Right lobe of liver (tissue), 6 donors: Measurements from ENCODE around the gene LRRC66. TPM values are rescaled to one million over a fixed set of nuclear protein-coding genes. Genes with fewer than 3 reads are reported as not detected.

Experiments used
- ATAC-seq, 4 donors: fragments of 200-7000 bp; cut with Tn5 transposase; one replicate each; pipeline ENCODE4 v1.9.1; 2020; ENCODE audit warnings: mild to moderate bottlenecking in 4 of 4, moderate library complexity in 4 of 4
- DNase-seq, 3 donors: peaks; one replicate each; pipeline ENCODE4 v3.0.0-alpha.2; 2020
- H3K27ac ChIP-seq, 3 donors: fragments of 200-600 bp; one replicate each; pipeline ENCODE4 v1.8.0; 2022
- H3K27me3 ChIP-seq, 2 donors: fragments of 200-600 bp; one replicate each; pipeline ENCODE4 v1.8.0; 2022
- H3K36me3 ChIP-seq, 4 donors: fragments of 200-600 bp; sonication (generic) in 1 of 4; one replicate each; pipeline versions ENCODE4 v1.5.1 to v1.8.0; 2017 to 2022; ENCODE audit warnings: control low read depth in 1 of 4
- H3K4me1 ChIP-seq, 4 donors: fragments of 200-600 bp; sonication (generic) in 1 of 4; one replicate each; pipeline versions ENCODE4 v1.5.1 to v1.8.0; 2017 to 2022; ENCODE audit warnings: control low read depth in 1 of 4
- H3K4me3 ChIP-seq, 3 donors: fragments of 200-600 bp; one replicate each; pipeline ENCODE4 v1.8.0; 2022
- H3K9me3 ChIP-seq, 4 donors: fragments of 200-600 bp; sonication (generic) in 1 of 4; one replicate each; pipeline versions ENCODE4 v1.5.1 to v1.8.0; 2017 to 2022; ENCODE audit warnings: control low read depth in 1 of 4
- POLR2A ChIP-seq: fragments of 450-650 bp; IDR thresholded peaks from one replicate; pipeline ENCODE4 v1.6.1; 2017; ENCODE audit warnings: antibody characterized with exemption, mild to moderate bottlenecking
- WGBS: methylation state at CpG from one replicate; pipeline ENCODE4 v1.1.6; 2018; ENCODE audit warnings: low coverage, low lambda C conversion rate; ENCODE audit not compliant: insufficient coverage; ENCODE audit errors: missing lambda C conversion rate; 5-methylcytosine and 5-hydroxymethylcytosine counted together
- intact Hi-C, 2 donors: fragments of 100-400 bp; cut with DNase I; formaldehyde crosslinking; loops; one replicate each; pipeline versions ENCODE4 v1.11.2 to v1.14.1; 2022
- total RNA-seq, 6 experiments: library from RNA; depleted of rRNA in 2 of 6; stranded (reverse); fragments of >200 nt in 2 of 6; fragmentation: NEBNext Ultra II Directional in 3 of 6; extraction: Animal tissue kit (Norgen Biotek cat#: 25700) in 3 of 6; gene quantifications; one replicate each; pipeline versions ENCODE4 v1.1.0 to v1.2.4, GENCODE V29; 2016 to 2023
- TF ChIP-seq, protein P1 (sequence below), 4 donors: fragments of 200-600 bp in 3 of 4; fragments of 450-650 bp in 1 of 4; IDR thresholded peaks; one replicate each; pipeline versions ENCODE4 v1.5.1 to v1.8.0; 2016 to 2022; ENCODE audit warnings: antibody characterized with exemption in 4 of 4, mild to moderate bottlenecking in 2 of 4
- donor health status: DM: no; HTN: yes; CAD: no.
- donor health status: DM: no; HTN: no; CAD: no.
- donor health status: DM: no; HTN: no; CAD: no.
- donor health status: DM: no; HTN: yes; CAD: no.
- donor health status: DM: no; HTN: yes; CAD: no.

LRRC66 gene
- total RNA-seq, 6 experiments from 2014 or later: 0.05 to 0.35 (median 0.09) TPM

DNA sequence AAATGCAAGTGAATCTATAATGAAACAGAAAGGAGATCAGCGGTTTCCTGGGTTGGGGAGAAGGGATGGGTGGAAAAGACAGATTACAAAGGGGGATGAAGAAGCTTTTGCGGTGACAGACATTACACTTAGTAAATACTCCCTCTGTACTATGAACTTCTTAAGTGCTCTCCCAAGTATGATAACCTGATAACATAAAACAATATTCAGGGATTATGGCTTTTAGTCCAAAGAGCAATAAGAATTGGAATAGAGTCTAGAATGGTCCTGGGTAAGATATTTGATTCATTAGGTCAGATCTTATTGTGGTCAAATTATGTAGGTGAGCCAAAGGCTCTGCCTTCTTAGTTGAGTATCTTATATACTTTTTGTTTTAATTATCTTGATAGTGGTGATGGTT, 9.2 kb downstream of the LRRC66 start:
- no peaks in the 10 kb centered on the region for H3K4me1 ChIP-seq
- no peak overlapping the region for H3K27ac ChIP-seq
- no peak for TF ChIP-seq POLR2A
- TF ChIP-seq, protein P1, sequence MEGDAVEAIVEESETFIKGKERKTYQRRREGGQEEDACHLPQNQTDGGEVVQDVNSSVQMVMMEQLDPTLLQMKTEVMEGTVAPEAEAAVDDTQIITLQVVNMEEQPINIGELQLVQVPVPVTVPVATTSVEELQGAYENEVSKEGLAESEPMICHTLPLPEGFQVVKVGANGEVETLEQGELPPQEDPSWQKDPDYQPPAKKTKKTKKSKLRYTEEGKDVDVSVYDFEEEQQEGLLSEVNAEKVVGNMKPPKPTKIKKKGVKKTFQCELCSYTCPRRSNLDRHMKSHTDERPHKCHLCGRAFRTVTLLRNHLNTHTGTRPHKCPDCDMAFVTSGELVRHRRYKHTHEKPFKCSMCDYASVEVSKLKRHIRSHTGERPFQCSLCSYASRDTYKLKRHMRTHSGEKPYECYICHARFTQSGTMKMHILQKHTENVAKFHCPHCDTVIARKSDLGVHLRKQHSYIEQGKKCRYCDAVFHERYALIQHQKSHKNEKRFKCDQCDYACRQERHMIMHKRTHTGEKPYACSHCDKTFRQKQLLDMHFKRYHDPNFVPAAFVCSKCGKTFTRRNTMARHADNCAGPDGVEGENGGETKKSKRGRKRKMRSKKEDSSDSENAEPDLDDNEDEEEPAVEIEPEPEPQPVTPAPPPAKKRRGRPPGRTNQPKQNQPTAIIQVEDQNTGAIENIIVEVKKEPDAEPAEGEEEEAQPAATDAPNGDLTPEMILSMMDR (IDR thresholded peaks at IDR 0.05): no peak
- no peaks in the 10 kb centered on the region for H3K9me3 ChIP-seq
- WGBS: 100% methylated on average over 2 of the region's 2 CpGs
- intact Hi-C loops: loop anchor here in 1 of 2 donors (10.0 kb wide), 1 partner anchor 126 kb away; no protein-coding TSS in a partner anchor
- ATAC-seq (no peak), DNase-seq (no peak)
- no peak overlapping the region for H3K4me3 ChIP-seq
- no peaks in the 10 kb centered on the region for H3K36me3 ChIP-seq
- H3K27me3 ChIP-seq: no peaks in the 10 kb centered on the region

DNA sequence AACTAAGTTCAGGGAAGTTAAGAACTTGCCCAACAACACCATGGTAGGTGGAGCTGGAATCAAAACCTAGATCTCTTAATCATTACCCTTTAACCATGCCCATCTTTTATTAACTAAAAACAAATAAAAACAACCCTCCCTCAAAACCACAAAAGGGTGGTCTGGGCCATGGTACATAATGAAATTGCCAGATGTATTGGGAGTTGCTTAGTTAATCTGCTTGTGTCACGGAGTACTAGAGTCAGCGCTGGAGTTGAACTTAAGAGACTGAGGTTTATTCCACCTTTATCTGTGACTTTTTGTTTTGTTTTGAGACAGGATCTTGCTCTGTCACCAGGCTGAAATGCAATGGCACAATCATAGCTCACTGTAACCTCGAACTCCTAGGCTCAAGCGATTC, 13.3 kb downstream of the LRRC66 start:
- H3K4me3 ChIP-seq: no peak overlapping the region
- H3K36me3 ChIP-seq: no peaks in the 10 kb centered on the region
- intact Hi-C loops: no loop called here
- no peaks in the 10 kb centered on the region for H3K27me3 ChIP-seq
- TF ChIP-seq POLR2A: no peak
- TF ChIP-seq, protein P1 (IDR thresholded peaks at IDR 0.05): no peak
- ATAC-seq (peak in 2 of 4 donors; percentile 25 to 60), DNase-seq (no peak)
- no peaks in the 10 kb centered on the region for H3K9me3 ChIP-seq
- H3K4me1 ChIP-seq: no peaks in the 10 kb centered on the region
- H3K27ac ChIP-seq: no peak overlapping the region
- WGBS: 88% methylated on average over 3 of the region's 4 CpGs

DNA sequence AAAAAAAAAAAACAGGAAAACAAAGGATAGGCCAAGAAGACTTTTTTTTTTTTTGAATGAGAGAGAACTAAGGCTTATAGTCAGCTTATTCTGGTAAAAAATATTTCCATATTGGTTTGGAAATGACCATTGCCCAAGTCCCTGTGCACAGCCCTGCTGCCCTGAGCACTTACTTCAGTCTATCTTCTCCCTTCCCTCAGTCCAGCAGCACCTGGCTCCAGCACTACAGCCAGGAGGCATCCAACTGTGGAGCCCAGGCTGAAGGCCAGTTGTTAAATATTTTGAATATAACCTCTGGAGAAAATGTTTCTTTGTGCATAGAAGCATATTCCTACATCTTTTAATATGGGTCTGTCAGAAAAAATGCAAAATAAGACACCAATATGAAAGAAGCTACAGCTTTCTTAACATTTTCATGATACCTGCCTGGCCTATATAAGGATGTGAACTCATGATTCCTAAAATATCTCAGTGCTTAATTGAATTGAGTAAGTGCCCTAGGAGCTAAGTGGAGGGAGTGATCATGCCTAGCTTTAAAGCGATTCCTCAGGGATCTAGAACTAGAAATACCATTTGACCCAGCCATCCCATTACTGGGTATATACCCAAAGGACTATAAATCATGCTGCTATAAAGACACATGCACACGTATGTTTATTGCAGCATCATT, 14.4 kb downstream of the LRRC66 start:
- H3K4me3 ChIP-seq: no peak overlapping the region
- 100% methylated on average over 1 of the region's 2 CpGs for WGBS
- no peaks in the 10 kb centered on the region for H3K9me3 ChIP-seq
- no peaks in the 10 kb centered on the region for H3K4me1 ChIP-seq
- no peak for DNase-seq
- H3K27ac ChIP-seq: no peak overlapping the region
- H3K27me3 ChIP-seq: no peaks in the 10 kb centered on the region
- intact Hi-C loops: no loop called here
- no peaks in the 10 kb centered on the region for H3K36me3 ChIP-seq
- ATAC-seq: no peak
- TF ChIP-seq, protein P1 (IDR thresholded peaks at IDR 0.05): no peak
- no peak for TF ChIP-seq POLR2A

DNA sequence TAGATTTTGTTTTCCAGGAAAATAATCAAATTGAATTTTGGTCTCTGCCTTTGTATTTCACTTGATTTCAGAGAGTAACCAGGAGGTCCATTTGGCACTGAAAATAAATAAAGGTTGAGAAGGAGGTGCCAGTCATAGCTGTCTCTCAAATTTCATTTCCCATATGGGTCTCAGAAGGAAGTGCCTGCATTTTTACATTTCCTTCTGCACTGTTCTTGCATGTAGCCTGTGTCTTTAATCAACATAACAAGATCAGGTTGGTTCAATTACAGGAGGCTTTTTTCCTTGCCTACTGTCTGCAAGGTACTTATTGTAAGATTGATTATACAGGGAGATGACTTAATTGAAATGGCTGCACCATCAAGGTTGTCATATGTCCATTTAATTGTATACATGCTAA, 15.7 kb downstream of the LRRC66 start:
- intact Hi-C loops: no loop called here
- Histone ChIP-seq H3K9me3 (no peaks in the 10 kb centered on the region), H3K4me1 (peaks cover 0 to 3% (median 0%) of the 10 kb centered on the region in 4 donors), H3K4me3 (no peak overlapping the region), H3K27ac (no peak overlapping the region), H3K36me3 (no peaks in the 10 kb centered on the region), H3K27me3 (no peaks in the 10 kb centered on the region)
- TF ChIP-seq POLR2A: no peak
- TF ChIP-seq, protein P1 (IDR thresholded peaks at IDR 0.05): no peak
- ATAC-seq (no peak), DNase-seq (no peak)
